Left renal pelvis (tissue), 4 donors: Measurements from ENCODE around the gene EXTL2. TPM values are rescaled to one million over a fixed set of nuclear protein-coding genes. Genes with fewer than 3 reads are reported as not detected.
"Not testable (repeated sequence)": the region's sequence is repeated elsewhere in the genome, so short reads cannot be mapped to it uniquely, and the experiment has no call there.

Source experiments
- DNase-seq, 4 donors: peaks; one replicate each; pipeline ENCODE4 v3.0.0-alpha.2; 2013; ENCODE audit warnings: low read depth in 4 of 4, low spot score in 3 of 4
- polyA plus RNA-seq, 4 donors: library from polyadenylated mRNA; unstranded; fragments of 120-200 nt; gene quantifications; one replicate each; pipeline ENCODE4 v1.2.1, GENCODE V29; 2013; ENCODE audit not compliant: insufficient read length in 4 of 4

EXTL2 gene
- polyA plus RNA-seq, 4 donors: 63.1 to 96.4 (median 69.3) TPM

DNA sequence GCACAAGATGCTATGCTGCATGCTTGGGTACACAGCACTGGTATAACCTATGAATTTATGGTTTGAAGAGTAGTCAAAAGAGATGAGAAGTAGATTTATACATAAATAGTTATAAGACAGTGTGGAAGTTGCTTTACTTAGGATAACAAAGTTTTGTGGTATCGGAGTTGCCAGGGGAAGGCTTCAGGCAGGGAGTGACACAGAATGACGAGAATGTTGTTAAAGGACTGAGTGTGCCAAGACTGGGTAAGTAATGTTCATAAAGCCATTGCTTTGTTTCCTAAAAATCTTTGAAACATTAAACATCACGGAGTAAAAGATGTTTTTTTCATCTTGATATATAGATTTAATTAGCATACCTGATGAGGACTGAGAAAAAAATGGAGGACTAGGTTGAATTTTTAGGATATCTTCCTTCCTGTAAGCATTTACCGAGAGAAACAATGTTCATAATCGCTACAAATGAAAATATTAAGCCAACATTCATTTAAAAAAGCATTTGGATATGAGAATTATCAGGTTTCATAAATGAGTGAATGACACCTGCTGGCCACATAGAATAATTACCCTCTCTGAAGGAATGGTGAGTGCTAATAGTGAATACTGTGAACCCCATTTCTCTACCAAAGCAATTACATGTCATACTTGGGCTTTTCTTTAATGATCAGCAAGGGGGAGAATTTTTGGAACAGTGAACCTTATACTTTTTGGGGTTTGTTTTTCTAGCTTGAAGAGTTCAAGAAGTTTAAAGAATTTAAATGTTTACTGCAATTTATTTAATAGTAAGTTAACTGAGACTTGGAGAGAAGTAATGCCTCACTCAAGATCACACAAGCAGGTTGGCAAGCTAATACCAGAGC, 28.4 kb downstream of the EXTL2 start:
- DNase-seq: peak in 1 of 4 donors; percentile 6

DNA sequence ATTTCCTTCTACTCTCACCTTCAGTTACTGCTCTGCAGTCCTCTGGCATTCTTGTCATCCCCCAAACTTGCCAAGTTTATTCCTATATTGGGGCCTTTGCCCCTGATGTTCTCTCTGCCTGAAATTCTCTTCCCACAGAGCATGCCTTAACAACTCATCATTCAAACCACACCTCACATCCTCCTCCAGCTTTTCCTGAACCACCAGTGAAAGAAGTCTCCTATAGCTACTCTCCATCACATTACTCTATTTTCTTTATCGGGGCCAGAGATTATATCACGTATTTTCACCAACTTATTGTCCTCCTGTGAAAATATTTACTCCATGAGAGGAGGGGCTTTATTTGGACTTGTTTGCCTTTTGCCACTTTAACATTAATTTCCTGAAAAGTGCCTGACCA, 32.1 kb downstream of the EXTL2 start:
- DNase-seq: no peak

DNA sequence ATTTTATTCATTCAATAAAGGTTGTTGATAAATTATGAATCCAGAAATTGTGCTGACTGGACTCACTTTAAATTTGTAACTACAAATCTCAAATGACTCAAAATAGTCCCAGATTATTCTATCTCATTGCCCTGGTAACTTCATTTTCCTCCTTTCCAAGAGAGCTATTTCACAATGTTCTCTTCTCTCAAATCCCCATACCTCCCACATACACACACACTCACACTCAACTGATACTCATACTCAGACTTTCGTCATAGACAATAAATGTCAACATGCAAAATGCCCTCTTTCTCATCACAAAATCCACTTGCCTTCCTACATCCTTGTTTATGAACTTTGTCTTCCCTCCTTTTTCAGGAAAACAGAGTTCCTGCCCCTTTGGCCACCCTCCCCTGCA, 33.3 kb downstream of the EXTL2 start:
- no peak for DNase-seq

DNA sequence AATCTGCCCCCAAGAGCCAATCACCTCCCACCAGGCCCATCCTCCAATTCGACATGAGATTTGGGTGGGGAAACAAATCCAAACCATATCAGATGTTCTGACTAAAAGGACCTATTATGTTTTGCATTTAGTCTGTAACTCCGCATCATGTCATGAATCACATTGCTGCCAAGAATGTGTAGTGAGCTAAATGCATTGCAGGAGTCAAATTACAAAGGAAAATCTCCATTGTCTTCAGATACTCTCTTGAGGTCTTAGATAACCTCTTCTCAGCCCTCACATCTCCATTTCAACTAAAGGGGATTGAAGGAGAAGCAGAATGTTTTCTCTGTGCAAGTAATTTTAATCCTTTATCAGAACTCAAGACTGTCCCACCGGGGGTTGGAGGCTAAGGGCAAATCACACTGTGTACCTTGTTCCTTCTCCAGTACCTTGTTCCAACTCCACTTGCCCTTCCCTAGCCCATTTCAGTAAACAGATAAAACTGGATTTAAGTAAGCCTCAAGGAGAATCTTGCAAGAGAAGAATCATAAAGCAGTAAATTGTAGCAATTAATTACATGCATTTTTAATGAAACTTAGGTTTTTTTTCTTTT, 34.1 kb downstream of the EXTL2 start:
- DNase-seq: peak in 1 of 4 donors; percentile 12

DNA sequence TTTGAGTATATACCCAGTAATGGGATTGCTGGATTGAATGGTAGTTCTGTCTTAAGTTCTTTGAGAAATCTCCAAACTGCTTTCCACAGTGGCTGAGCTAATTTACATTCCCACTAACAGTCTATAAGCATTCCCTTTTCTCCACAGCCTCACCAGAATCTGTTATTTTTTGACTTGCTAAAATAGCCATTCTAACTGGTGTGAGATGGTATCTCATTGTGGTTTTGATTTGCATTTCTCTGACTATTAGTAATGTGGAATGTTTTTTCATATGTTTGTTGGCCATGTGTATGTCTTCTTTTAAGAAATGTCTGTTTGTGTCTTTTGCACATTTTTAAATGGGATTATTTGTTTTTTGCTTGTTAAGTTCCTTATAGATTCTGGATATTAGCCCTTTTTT, 39.5 kb downstream of the EXTL2 start:
- not testable (repeated sequence) for DNase-seq

DNA sequence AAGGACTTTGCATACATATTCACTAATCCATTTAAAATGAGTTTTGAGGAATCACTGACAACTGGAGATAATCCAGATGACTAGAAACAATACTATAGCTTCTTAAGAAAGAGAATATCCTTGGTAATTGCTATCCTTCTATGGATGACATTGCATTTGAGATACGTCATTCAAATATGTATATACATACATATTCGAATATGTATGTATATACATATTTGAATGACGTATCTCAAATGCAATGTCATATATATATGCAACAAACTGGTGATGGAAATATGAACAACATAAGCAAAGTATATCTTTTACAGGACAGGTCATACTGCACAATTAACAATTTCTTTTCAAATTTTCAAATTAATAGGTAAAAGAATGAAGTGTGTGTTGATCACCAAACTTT, 41.7 kb downstream of the EXTL2 start:
- no peak for DNase-seq

DNA sequence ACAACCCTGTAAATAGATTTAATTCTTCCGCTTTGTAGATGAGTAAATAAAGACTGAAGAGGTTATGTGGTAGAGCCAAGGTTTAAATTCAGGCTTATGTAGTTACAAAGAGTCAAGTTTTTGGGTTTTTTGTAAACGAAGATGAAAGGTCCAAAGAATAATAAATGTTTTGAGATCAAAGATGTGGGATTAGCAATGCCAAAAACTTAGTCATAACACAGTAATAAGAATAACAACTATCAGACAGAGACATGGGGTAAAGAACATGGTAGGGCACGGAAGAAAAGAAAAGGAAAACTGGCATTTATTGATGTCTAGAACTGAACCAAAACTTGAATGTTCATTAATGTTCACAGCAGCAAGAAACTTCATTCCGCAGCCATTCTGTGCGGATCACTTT, 42.9 kb downstream of the EXTL2 start:
- DNase-seq: no peak

DNA sequence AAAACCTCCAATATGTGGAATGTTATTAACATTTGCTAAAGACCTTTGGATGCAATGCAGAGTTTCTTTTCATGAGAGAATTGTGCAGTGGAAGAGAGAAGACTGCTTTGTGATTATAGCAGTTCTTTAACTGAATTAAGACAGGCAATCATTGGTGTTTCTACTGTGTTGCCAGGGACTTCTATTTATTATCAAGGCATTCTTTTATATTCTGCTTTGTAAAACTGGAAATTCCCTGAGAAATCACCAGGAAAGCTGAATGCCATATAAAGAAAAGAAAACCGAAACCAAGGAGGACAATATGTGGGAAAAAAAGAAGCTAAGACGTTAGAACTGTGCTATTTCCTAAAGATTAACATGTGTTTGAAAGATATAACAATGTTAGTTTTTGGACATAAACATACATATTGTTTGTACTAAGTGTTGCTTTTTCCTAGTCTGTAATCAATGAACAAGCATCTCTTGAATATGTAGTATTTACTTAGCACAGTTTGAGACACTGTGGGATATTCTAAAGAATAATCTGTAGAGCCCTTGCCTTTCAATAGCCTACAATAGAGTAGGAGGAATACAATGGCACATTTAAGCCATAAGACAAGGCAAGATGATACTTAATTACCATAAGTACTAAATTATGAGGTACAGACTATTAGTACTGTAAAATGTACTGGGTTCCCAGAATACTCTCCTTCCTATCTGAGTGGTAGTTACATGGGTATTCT, 47.1 kb downstream of the EXTL2 start:
- DNase-seq: no peak

DNA sequence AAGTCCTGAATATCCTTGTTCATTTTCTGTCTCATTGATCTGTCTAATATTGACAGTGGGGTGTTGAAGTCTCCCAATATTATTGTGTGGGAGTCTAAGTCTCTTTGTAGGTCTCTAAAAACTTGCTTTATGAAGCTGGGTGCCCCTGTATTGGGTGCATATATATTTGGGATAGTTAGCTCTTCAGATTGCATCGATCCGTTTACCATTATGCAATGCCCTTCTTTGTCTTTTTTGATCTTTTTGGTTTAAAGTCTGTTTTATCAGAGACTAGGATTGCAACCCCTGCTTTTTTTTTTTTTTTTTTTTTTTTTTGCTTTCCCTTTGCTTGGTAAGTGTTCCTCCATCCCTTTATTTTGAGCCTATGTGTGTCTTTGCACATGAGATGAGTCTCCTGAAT, 51.5 kb downstream of the EXTL2 start:
- DNase-seq: not testable (repeated sequence)

DNA sequence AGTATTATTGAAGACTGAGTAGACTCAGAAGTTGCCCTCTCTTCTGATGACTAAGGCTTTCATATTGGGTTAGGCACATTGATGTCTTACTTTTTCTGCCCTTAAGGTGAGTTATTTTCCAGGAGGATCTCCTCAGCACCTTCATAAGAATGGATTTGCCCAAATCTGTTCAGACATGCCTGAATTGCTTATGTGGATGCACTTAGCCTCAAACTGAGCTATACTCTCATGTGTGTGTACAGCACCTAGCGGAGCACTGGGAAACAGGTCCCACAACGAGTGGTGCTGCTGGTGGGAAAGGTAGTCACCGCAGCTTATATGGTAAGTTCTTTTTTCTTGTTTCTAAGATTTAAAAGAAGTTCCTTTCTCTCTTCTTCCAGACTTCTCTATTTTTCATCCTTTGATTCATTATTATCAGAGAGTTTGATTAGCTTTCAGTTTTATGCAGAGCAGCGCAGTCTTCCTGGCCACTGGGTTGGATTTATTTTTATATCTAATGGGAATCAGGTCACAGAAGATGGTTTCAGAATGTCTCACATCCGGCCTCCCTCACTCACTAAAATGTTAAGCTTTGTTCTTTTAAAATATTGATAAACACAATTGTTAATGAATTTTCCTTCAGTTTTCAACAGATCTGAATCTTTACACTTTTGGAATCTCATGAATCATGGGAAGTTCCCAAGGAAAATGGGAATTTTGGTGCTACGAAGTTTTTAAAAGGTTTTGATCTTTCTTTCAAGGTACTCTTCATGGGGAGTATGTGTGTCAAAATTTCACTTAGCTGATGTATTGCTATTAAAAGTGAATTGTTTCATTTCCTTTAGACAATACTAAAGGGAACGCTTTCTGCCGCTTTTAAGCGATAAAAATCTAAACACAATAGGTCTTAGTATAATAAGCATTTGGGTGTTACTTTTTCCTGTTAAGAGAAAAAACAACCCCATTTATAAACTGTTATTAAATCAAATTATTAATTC, 58.5 kb downstream of the EXTL2 start:
- DNase-seq: no peak

DNA sequence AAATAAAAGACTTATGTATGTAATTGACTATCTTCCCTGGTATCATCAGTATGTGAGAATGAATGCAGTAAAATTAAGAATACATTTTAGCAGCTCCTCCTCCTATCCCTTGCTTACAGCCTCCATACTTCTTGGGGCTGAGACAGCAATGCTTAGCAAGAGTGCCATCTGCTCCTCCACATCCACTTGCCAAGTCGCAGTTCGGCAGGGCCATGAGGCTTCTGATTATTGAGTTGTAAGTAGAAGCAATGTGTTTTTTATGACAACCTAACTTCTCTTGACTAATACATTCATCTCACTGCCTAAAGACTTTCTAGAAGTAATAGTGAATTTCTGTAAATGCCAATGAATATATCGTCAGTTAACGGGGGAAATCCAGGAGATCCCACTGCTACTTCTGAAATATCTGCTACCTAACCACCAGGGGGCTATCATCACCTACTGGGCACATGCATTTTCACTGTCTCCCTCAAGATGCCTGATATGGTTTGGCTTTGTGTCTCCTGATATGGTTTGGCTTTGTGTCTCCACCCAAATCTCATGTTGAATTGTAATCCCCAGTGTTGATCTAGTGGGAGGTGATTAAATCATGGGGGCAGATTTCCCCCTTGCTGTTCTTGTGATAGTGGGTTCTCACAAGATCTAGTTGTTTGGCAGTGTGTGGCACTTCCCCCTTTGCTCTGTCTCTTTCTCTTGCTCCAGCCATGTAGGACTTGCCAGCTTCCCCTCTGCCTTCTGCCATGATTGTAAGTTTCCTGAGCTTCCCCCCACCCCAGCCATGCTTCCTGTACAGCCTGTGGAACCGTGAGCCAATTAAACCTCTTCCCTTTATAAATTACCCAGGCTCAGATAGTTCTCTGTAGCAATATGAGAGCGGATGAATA, 59.6 kb downstream of the EXTL2 start:
- no peak for DNase-seq

DNA sequence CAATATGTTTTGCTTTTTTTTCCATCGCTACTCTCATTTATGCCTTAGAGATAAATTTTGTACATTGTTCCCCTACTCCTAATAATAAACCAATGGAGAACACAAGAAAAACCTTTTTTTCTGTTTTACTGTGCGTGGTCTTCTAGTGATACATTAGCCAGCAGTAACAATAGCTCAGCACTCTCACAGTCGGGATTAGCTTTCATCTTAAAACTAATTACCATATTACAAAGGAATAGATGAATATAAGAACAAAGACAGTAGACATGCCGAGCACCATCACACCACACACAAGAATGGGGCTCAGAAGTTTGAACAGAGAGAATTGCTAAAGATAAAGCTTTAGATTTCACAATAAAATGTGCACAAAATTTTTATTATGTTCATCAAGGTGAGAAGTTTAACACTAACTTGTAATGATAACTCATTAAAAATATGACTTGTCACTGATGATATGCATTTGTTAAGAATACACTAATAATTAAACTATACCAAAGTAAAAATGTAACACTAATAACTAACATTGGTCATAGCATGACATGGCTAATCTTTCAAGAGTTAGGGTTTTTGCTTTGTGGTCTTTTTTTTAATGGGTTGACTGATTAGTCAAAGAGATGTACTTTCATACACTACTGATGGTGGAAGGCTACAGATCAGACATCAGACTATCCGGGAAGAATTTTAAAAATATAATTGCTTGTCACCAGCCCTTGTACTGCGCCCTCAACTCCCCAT, 61.8 kb downstream of the EXTL2 start:
- DNase-seq: no peak

DNA sequence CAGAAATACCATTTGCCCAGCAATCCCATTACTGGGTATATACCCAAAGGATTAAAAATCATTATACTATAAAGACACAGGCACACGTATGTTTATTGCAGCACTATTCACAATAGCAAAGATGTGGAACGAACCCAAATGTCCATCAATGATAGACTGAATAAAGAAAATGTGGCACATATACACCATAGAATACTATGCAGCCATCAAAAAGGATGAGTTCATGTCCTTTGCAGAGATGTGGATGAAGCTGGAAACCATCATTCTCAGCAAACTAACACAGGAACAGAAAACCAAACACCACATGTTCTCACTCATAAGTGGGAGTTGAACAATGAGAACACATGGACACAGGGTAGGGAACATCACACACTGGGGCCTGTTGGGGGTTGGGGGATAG, 69.0 kb downstream of the EXTL2 start:
- not testable (repeated sequence) for DNase-seq

Other genes with a start within 250 kb of the EXTL2 start
- gene VCAM1, start 175.1 kb downstream of the EXTL2 start, polyA plus RNA-seq: 10 to 100 TPM; 27.9 to 96.5 (median 47.5) TPM
- gene SLC30A7, start 1.2 kb upstream of the EXTL2 start, polyA plus RNA-seq: 10 to 100 TPM; 16.9 to 18.6 (median 18.2) TPM
- gene DPH5, start 130.9 kb upstream of the EXTL2 start, polyA plus RNA-seq: 10 to 100 TPM; 53.8 to 65.8 (median 61.5) TPM